Occipital lobe (tissue), 2 donors: Measurements from ENCODE around the gene ALOX12. TPM values are rescaled to one million over a fixed set of nuclear protein-coding genes. Genes with fewer than 3 reads are reported as not detected.
"Not testable (repeated sequence)": the region's sequence is repeated elsewhere in the genome, so short reads cannot be mapped to it uniquely, and the experiment has no call there.

Source experiments
- DNase-seq: peaks from one replicate; lab custom pipeline; 2025; lab: John Stamatoyannopoulos, UW
- total RNA-seq: library from RNA; depleted of rRNA; stranded (reverse); fragments of >200 nt; gene quantifications from one replicate; pipeline ENCODE4 v1.2.3, GENCODE V29; 2014

The ALOX12 gene
- total RNA-seq, result not detected

- DNase-seq, result no peak
Observed at GRCh38 chr17:6995500-6996255, at the start of gene ALOX12. TSS of gene ALOX12 (plus strand) at chr17:6996049. CDS start at chr17:6996118, 69 bp downstream.

- no peak for DNase-seq
Observed at GRCh38 chr17:6947745-6948144, 48.1 kb upstream of the ALOX12 start.

DNA sequence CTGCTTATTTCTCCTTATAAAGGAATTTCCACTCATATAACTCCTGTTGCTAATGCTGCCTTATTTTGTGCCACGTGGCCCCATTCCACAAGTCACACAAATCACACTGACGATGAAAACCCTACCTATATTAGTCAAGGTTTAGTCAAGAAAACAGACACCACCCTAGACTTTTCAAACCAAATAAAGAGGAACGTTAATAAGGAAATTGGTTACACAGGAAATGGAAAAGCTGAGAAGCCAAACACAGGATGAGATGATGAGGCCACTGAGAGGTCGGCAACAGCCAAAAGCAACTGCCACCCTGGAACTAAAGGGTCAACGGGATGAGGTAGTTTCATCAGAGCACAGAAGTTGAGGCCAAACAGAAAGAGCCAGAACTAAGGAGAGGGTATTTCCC is 47.3 kb upstream of the ALOX12 start:
- no peak for DNase-seq

- no peak for DNase-seq
Observed at GRCh38 chr17:6948976-6949375, 46.9 kb upstream of the ALOX12 start.

GRCh38 chr17:6950938-6951337 is 44.9 kb upstream of the ALOX12 start:
- DNase-seq, result not testable (repeated sequence)

DNA sequence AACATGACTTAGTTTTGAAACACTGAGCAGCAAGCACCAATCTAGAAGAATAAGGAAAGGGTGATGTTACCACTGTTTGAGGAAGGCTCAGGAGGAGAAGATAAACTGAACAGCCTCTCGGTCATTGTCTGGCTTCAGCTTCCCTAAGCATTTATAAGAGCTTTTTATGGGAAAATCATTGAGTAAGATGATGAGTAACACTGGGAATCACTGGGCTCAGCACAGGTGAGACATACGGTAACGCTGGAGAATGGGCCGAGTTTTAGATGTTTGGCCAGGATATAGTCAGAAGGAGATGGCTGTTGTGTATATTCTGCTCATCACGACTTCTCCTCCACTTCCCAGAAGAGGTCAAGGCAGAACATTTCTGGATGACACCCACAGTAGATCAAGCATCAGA is 42.2 kb upstream of the ALOX12 start:
- no peak for DNase-seq

DNA sequence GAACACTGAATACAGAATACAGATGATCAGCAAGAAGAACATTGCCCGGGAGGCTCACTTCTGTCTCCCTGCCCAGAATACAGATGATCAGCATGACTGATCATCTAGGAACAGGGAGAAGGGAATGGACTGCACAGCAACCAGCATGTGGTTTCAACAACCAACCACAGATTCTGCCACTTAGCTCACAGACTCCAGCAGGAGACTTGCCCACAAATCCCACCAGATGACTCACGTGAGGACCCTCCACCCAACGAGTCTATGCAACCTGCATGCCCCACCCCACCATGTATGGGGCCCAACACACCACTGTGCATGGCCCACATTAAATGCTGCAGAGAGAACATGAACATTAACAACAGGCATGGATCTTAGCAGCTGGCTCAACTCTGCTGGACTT is 36.1 kb upstream of the ALOX12 start:
- DNase-seq, result no peak

DNA sequence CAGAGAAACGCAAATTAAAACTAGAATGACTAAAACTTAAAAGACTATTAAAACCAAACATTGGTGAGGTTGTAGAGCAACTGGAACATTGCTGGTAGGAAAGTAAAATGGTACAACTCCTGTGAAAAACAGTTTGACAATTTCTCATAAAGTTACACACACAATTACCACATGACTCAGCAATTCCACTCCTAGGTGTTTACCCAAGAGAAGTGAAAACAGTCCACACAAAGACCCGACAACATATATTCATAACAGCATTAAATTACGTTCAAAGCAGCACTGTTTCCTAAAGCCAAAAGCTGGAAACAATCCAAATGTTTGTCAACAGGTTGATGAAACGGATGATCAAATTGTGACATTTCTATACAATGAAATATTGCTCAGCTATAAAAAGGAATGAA is 26.5 kb upstream of the ALOX12 start:
- no peak for DNase-seq

GRCh38 chr17:6970992-6971391 is 24.9 kb upstream of the ALOX12 start:
- DNase-seq, result no peak

- DNase-seq, result not testable (repeated sequence)
Observed at GRCh38 chr17:6979440-6979839, 16.4 kb upstream of the ALOX12 start.

DNA sequence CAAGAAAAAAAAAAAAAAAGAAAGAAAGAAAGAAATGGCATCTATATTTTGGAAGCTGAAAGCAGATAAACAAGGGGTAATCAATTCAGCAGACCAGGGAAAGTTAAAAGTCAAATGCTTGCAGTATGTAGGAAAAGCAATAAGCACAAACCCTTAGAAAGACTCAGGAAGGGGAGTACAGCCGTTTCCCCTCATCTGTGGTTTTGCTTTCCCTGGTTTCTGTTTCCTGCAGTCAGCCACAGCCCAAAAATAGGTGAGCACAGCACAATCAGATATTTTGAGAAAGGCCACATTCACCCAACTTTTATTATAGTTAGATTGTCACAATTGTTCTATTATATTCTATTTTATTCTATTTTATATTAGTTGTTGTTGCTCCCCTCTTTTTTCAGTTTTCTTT is 14.4 kb upstream of the ALOX12 start:
- no peak for DNase-seq

GRCh38 chr17:6985266-6985665 is 10.6 kb upstream of the ALOX12 start:
- DNase-seq, result no peak

- DNase-seq, result no peak
Observed at GRCh38 chr17:6986676-6987075, 9.2 kb upstream of the ALOX12 start.

DNA sequence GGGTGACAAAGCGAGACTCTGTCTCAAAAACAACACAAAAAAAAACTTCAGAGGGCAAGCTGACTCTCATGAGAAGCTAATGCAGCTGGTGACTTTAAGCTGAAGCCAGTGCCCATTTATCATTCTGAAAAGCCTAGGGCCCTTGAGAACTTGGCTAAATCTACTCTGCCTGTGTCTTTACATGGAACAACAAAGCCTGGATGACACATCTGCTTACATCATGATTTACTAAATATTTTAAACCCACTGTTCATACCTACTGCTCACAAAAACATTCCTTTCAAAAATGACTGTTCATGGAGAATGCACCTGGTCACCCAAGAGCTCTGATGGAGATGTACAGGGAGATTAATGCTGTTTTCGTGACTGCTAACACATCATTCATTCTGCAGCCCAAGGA is 6.1 kb upstream of the ALOX12 start:
- DNase-seq, result no peak

DNA sequence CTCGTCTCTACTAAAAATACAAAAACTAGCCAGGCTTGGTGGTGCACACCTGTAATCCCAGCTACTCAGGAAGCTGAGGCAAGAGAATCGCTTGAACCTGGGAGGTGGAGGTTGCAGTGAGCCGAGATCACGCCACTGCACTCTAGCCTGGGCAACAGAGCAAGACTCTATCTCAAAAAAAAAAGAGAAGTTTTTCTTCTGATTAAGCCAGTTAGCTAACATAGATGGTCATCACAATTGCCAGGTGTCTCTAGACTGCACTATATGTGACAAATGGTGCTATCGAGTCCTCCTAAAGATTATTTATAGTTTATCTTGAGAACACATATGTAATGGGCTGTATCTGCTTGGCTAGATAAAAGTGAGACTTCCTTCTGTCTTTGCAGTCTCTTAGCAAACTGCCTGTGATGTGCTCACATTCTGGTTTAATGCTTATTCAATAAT is 2.2 kb upstream of the ALOX12 start:
- not testable (repeated sequence) for DNase-seq

GRCh38 chr17:6994118-6994598 is 1.7 kb upstream of the ALOX12 start:
- no peak for DNase-seq

DNA sequence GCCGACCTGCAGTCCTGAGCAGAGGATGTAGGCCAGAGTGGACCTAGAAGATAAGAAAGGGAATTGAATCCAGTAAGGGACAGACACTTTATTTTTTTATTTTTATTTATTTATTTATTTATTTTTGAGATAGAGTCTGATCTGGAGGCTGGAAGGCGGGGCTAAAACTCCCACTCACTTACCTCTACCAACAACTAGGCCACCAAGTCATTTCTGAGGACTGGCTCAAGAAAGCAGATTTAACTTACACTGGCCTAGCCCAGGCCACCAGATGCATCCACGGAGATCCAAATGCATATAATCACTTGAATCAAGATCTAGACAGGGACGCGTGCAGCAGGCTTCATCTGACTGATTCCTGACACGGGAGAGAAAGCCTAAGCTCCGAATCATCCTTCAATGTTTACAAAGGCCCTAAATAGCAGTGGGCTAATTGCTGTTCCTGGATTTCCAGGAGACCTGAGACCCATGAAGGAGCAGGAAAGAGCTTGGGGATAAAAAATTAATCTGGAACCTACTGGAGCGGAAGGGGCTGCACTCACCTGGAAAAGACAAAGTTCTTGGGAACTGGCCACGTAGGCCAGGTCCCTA is 1.1 kb upstream of the ALOX12 start:
- no peak for DNase-seq

DNA sequence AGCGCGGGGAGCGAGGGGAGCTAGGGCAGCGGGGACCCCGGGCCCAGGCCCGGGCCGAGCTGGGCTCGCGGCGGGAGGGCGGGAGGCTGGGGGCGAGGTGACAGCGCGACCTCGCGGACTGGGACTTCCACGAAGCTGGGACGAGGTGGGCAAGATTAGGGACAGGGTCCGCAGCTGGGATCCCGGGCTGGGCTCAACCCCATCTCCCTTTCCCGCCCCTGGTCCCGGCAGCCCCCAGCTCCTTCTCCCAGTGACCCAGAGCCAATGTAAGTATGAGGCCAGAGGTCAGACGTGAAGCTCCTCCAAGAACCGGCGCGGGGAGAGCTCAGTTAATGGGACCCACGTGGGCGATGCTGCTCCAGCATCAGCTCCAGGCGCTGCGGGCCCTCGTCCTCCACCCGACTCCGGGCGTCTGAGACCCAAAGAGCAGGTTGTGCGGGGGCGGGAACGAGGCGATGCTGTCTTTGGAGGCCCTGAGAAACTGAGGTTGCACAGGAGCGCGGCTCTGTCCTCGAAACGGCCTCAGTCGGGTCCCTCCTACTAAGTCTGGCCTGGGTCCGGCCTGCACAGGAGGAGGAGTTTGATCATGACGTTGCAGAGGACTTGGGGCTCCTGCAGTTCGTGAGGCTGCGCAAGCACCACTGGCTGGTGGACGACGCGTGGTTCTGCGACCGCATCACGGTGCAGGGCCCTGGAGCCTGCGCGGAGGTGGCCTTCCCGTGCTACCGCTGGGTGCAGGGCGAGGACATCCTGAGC is 585 bp downstream of the ALOX12 start:
- no peak for DNase-seq

DNA sequence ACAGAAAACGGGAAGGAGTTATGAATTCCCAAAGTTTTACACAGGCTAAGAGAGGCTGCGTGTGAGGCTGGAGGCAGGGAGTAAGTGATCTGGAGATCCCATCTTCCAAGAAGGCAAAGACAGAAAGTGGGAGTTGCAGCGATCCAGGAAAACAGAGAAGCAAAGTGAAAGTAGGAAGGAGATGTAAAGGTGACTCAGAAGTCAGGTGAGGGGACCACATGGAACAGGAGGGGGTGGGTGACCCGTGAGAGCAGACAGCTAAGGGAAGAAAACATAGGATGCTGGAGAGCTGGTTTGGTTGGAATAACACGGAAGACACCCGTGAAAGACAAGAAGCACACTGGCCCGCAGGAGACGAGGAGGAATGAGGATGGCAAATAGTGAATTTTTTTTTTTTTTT is 1.3 kb downstream of the ALOX12 start:
- no peak for DNase-seq

- no peak for DNase-seq
Observed at GRCh38 chr17:6998855-6999508, 3.1 kb downstream of the ALOX12 start.

- DNase-seq, result no peak
Observed at GRCh38 chr17:7001318-7001961, 5.6 kb downstream of the ALOX12 start.
